Measurements from ENCODE around the gene TSSC4. TPM values are rescaled to one million over a fixed set of nuclear protein-coding genes. Genes with fewer than 3 reads are reported as not detected.

Gene TSSC4
- total RNA-seq, 1 experiment from 2014 or later, result 47.1 TPM

- TF ChIP-seq, protein P1, sequence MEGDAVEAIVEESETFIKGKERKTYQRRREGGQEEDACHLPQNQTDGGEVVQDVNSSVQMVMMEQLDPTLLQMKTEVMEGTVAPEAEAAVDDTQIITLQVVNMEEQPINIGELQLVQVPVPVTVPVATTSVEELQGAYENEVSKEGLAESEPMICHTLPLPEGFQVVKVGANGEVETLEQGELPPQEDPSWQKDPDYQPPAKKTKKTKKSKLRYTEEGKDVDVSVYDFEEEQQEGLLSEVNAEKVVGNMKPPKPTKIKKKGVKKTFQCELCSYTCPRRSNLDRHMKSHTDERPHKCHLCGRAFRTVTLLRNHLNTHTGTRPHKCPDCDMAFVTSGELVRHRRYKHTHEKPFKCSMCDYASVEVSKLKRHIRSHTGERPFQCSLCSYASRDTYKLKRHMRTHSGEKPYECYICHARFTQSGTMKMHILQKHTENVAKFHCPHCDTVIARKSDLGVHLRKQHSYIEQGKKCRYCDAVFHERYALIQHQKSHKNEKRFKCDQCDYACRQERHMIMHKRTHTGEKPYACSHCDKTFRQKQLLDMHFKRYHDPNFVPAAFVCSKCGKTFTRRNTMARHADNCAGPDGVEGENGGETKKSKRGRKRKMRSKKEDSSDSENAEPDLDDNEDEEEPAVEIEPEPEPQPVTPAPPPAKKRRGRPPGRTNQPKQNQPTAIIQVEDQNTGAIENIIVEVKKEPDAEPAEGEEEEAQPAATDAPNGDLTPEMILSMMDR (IDR thresholded peaks at IDR 0.05 in 2 of 3, conservative IDR thresholded peaks at IDR 0.05 in 1 of 3; ENCODE audit: borderline replicate concordance in 1 of 3, insufficient read depth in 1 of 3, low read depth in 2 of 3, low read length in 2 of 3), result no peak
- no peak for TF ChIP-seq SP1 (IDR thresholded peaks at IDR 0.05; ENCODE audit: low read depth)
Measured at GRCh38 chr11:2375964-2376551, 24.5 kb upstream of the TSSC4 start (continued).

DNA sequence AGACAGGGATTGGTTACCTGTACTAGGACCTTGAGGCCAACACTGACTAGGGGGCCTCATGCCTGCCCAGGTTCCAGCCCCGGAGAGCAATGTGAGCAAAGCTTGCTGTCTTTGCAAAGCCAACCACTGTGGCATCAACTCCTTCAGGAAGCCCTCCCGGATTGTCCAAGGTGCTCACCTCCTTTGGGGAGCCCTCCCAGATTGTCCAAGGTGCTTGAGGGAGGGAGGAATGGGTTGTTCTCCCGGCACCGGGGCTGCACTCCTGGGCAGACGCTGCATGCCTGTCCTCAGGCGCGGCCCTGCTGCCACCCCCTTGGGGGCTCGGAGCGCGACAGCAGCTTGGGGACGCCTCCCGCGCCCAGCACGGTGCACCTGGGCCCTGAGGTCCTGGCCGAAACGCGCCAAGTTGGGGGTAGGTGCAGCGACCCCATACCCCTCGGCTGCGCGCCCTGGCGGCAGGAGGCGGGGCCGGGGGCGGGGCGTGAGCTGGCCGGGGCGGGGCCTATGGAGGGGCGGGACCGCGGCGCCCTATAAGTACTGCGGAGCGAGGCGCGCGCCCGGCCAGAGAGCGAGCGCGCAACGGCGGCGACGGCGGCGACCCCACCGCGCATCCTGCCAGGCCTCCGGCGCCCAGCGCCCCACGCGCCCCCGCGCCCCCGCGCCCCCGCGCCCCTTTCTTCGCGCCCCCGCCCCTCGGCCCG lies 23.6 kb upstream of the TSSC4 start, which contains the start of gene CD81:
Gene CD81 (plus strand): TSS at position 560 of the 701 bp plus-strand sequence. CDS start 240 bp downstream, outside the sequence.
- Histone ChIP-seq H3K9ac (ENCODE audit: low read length) (peak within 1 kb of the TSS; percentile 93), H3K9me3 (ENCODE audit: control insufficient read depth in 1 of 2, insufficient read depth in 1 of 2, low read depth in 1 of 2, low read length in 2 of 2) (no peaks in the 10 kb centered on the region), H3K27ac (ENCODE audit: low read depth, low read length) (peak within 1 kb of the TSS; percentile 81), H3K27me3 (ENCODE audit: insufficient read depth, low read length) (no peaks in the 10 kb centered on the region), H3K4me1 (ENCODE audit: control insufficient read depth in 1 of 2, insufficient read depth in 2 of 2, low read length in 2 of 2) (peaks cover 7 to 39% of the 10 kb centered on the region in 2 experiments), H3K4me3 (replicated peaks in 1 of 2; ENCODE audit: low read depth in 1 of 2, low read length in 2 of 2) (peak within 1 kb of the TSS; percentile 68 to 95), H3K36me3 (ENCODE audit: control insufficient read depth in 1 of 2, insufficient read depth in 2 of 2, low read length in 2 of 2) (peaks cover 0 to 18% of the 10 kb centered on the region in 2 experiments; a peak in 1 of 4 replicates), H3K4me2 (ENCODE audit: low read length) (peak within 1 kb of the TSS; percentile 98), H3K9me2 (ENCODE audit: insufficient read depth) (no peaks in the 10 kb centered on the region), H3K79me2 (ENCODE audit: insufficient read depth, low read length) (peaks cover 45% of the 10 kb centered on the region), H2AFZ (ENCODE audit: low read depth, low read length, poor library complexity, severe bottlenecking) (no peak within 1 kb of the TSS), H4K20me1 (ENCODE audit: insufficient read depth) (peaks cover 8% of the 10 kb centered on the region; the same call in 1 of the 2 replicates)
- TF ChIP-seq POLR2AphosphoS5 (IDR thresholded peaks at IDR 0.05; ENCODE audit: low read depth, low read length) (peak; percentile 89), SIN3A (IDR thresholded peaks at IDR 0.05; ENCODE audit: low read depth) (no peak), ATF3 (IDR thresholded peaks at IDR 0.05) (no peak), POLR2A (IDR thresholded peaks at IDR 0.05; ENCODE audit: borderline replicate concordance, extremely low read depth, insufficient read depth, insufficient read length) (peak; percentile 59)
- ATAC-seq, result peak; percentile 81
- RAD21 ChIA-PET (ENCODE audit: low non-redundant PET in 1 of 2, low total read pairs in 2 of 2, uncharacterized antibody in 2 of 2, unreplicated experiment in 2 of 2), result no interaction called here
- no TSS peak for BruUV-seq (replicated peaks)
- intact Hi-C loops (cut with micrococcal nuclease), result no loop called here
- CTCF ChIA-PET, result interaction anchor here (1.3 to 1.8 kb wide), 4 partner anchors 24 to 516 kb away, joined by 3 to 8 read pairs (median 4); partner anchors contain the start of gene TSSC4
- POLR2A ChIA-PET, result interaction anchor here (0.6 to 1.8 kb wide), 11 partner anchors 9 to 1352 kb away, joined by 3 to 14 read pairs (median 3); partner anchors contain the start of gene TSSC4
- no peak for DNase-seq (ENCODE audit: low read depth, low spot score)

All from HCT116 (cell line).